DMS53 treated with DMSO at 0.1 percent for 48 hours (cell line): Measurements from ENCODE around the gene USP22.
A peak's percentile ranks its signal among the peaks of the same experiment; 100 is the strongest.

Source experiments
- DNase-seq: peaks from one replicate; lab custom pipeline; 2025; ENCODE audit not compliant: unreplicated experiment; lab: John Stamatoyannopoulos, UW

USP22 gene

GRCh38 chr17:21002309-21003006 is 40.4 kb downstream of the USP22 start:
- DNase-seq, result no peak

DNA sequence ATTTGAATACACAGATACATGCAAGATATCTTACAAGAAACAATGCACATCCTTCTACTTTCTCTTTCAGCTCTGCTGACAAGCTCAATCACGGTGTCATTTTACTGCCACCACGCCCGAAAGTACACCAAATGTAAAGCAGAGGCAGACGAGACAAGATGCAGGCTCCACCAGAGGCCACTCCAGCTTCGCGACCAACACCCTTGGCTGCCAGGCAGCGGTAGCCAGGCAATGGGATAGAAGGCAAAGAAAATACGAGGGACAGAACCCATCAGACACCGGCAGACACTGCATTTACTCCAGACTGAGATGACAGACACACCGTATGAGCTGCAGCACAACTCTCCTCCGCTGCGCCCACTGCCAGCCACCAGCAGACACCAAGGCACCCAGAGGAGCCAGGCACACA is 41.0 kb downstream of the USP22 start:
- DNase-seq, result no peak

DNA sequence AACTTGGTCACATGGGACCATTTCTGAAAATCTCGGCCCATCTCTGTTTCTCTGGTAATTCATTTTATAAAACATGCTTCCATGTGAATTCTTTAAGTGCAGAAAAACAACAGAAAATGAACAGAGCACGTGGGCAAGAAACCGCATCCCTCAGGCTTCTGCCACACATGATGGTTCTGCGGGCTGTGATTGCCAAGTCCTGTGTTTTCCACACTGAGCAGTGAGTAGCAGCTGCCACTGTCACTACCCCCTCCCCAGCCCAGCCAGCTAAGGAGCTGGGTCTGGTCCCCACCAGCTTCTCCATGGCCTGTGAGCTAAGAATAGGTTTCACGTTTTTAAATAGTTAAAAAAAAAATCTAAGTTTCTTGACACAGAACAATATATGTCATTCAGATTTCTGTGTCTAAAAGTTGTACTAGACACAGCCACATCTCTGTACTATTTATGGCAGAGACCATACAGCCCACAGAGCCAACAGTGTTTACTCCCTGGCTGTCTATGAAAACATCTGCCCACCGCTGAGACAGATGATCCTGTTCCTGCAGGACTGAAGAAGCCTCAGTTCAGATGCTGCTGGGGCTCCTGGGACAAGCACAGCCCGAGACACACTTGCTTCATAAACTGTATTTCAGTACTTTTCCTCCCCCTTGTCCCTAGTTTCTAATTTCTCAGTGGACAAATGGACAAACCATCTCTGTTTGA is 41.5 kb downstream of the USP22 start:
- no peak for DNase-seq

GRCh38 chr17:20999841-21000532 is 42.8 kb downstream of the USP22 start:
- no peak for DNase-seq

- DNase-seq, result no peak
Measured at GRCh38 chr17:20999044-20999573, 43.7 kb downstream of the USP22 start.

- DNase-seq, result no peak
Measured at GRCh38 chr17:20998571-20999043, 44.2 kb downstream of the USP22 start.

DNA sequence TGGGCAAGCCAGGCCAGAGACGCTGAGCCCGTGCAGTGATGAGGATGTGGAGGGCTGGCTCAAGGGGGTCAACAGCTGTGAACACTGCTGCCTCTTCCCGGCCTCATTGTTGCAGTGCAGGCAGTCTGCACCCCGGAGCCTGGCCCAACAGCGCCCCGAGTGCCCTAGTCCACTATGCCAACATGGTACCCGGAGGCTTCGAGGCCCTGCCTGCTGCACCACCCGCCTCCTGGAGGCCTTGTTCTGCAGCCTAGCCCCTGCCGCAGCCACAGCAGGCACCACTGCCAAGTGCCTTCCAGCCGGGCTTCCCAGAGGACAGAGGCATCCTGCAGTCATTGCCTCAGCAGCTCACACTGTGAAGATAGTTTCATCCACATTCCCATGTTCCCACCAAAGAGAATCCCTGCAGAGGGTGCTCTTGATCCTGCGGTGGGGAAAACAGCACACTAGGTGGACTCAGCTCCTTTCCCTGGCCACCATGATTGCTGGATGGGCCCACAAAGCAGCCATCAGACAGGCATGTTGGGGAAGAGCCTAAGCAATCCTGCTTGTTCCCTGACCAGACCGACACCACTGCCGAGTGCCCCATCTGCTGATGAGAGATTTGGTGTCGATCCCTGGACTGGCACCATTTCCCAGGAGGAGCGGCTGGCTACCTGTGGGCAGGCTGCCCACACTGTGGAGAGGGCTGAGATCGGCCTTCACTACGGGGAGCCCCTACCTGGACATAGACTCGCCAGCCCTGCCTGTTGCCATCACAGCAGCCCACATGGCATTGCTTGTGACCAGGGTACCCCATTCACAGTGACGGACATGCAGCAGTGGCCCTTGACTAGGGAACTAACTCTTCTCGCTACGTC is 44.9 kb downstream of the USP22 start:
- DNase-seq, result no peak

- no peak for DNase-seq
Measured at GRCh38 chr17:20996724-20997615, 45.8 kb downstream of the USP22 start.

GRCh38 chr17:20995873-20996723 is 46.7 kb downstream of the USP22 start:
- no peak for DNase-seq

- DNase-seq, result no peak
Measured at GRCh38 chr17:20995164-20995872, 47.5 kb downstream of the USP22 start.

DNA sequence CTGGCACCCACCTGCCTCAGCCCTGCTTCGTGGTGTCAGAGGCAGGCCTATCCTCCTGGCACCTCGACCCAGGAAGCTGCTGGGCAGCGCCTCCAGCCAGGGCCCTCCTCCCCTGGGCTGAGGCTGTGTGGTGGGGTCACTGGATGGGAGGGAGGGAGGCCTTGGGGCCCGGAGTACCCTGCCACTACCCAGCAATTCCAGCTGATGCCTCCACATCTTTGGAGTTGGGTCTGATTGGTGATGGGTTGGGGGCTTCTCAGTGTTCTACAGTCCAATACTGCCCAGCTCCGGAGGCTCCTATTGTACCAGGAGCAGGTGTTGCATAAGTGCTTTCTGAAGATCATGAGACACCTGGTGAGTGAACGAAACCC is 48.0 kb downstream of the USP22 start:
- DNase-seq, result no peak

DNA sequence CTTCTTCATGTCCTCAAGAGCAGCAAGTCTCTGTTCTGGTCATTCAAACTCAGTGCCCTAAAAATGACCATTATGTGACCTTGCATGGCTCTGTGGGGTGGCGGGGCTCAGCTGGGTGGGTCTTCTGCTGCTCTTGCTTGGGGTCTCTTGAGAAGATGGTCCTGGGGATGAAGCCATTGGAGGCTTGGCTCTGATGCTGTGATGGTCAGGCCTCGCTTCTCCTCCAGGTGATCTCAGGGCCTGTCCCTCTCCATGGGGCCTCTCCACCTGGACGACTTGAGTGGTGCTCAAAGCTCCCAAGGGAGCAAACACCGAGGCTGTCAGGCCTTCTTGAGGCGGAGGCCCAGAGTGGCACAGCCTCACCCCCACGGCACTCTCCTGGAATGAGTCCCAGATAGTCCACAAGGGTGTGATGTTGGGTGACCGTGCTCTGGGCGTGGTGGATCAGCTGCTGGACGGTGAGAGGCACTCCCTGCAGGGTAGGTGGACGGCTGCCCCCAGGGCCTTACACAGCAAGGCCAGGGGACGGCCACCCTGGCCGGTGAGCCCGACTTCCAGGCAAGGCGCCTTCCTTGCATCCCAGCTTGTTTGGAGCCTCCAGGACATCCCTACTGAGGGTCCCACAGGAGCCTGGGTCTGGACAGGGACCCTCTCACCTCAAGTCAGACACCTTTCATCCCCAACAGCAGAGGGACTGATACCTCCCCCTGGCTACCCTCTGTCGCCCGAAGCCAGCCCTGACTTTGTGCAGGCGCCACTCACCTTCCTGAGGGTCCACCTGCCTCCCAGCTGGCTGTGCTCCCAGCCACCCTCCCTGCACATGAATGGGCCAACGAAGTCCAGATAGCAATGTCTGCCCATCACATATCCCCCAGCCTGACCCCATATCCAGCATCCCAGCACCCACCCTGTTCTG is 48.7 kb downstream of the USP22 start:
- no peak for DNase-seq

- DNase-seq, result peak; percentile 55
Measured at GRCh38 chr17:20992987-20993862, 49.6 kb downstream of the USP22 start.

DNA sequence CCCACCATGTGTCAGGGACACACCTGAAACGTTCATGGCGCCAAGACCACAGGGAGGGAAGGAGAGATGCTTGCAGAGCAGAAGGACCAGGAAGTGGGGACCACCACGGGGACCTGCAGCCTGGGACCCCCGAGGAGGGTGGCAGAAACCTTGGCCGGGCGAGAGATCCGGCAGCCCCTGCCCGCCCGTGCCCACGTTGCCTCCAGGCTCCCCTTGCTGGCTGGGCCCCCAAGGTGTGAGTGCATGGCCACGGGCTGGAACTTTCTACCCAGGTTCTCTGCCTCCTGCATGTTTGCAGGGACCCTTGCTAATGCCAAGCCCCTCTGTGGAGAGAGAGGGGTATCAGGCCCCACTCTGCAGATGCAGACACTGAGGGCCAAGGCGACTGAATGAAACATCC is 50.4 kb downstream of the USP22 start:
- no peak for DNase-seq

DNA sequence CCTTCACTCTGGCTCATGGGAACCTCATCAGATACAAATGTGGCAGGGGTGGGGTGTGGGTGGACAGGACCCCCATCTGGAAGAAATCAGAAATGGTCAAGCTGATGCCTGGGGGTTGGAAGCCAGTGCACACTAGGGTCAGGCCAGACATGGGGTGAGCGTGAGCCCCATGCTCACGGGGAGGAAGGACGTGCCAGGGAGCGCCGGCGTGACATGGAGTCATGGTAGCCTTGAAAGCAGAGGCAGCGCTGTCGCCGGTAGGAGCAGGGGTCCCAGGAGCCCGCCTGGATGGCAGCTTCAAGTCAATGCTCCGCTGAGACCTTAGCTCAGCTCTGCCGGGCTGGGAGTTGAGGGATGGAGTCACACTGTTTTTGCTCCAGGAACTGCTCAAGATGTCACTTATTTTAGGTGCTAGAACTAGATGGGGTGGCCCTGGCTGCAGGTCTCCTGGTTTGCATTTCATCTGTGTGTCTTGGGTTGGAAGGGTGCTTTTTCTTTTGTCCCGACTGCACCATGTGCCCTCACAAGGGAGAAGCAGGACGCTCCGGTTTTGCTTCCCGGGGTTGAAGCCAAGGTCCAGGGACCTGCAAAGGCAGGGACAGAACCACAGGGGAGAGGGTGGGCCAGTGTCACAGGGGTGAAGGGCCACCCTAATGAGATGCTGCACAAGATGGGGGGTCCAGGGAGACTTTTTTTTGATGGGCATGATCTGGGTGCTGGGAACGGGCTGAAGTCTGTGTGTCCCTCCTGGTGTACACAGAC is 51.4 kb downstream of the USP22 start:
- no peak for DNase-seq
